Right atrium auricular region (tissue), 2 donors: ENCODE data around the gene MMP24. TPM values are rescaled to one million over a fixed set of nuclear protein-coding genes. Genes with fewer than 3 reads are reported as not detected.

Source experiments
- DNase-seq: peaks from one replicate; pipeline ENCODE4 v3.0.0-alpha.2; 2019; ENCODE audit warnings: low spot score
- H3K27ac ChIP-seq, 2 donors: fragments of 200-600 bp; sonication (generic); 1 replicate in 1 of 2; 2 replicates in 1 of 2; pipeline ENCODE4 v1.5.1; 2016 to 2019
- H3K27me3 ChIP-seq, 2 donors: fragments of 200-600 bp; sonication (generic); one replicate each; pipeline versions ENCODE4 v1.5.1 to v1.6.0; 2017 to 2019
- H3K36me3 ChIP-seq: fragments of 200-600 bp; sonication (generic); one replicate; pipeline ENCODE4 v1.5.1; 2016
- H3K4me1 ChIP-seq, 2 donors: fragments of 200-600 bp; sonication (generic); one replicate each; pipeline versions ENCODE4 v1.5.1 to v1.6.0; 2017 to 2019
- H3K4me3 ChIP-seq, 2 donors: fragments of 200-600 bp; sonication (generic); 1 replicate in 1 of 2; 2 replicates in 1 of 2; pipeline ENCODE4 v1.5.1; 2017 to 2019; ENCODE audit warnings: mild to moderate bottlenecking in 1 of 2, moderate library complexity in 1 of 2
- H3K9me3 ChIP-seq, 2 donors: fragments of 200-600 bp; sonication (generic); one replicate each; pipeline ENCODE4 v1.5.1; 2019
- CTCF ChIP-seq, 2 donors: fragments of 200-600 bp; sonication (generic); IDR thresholded peaks; one replicate each; pipeline ENCODE4 v1.5.1; 2019; ENCODE audit warnings: antibody characterized with exemption in 2 of 2
- total RNA-seq, 2 donors: library from RNA; depleted of rRNA; stranded (reverse); fragments of >200 nt; gene quantifications; one replicate each; pipeline ENCODE4 v1.1.0, GENCODE V29; 2016

MMP24 gene
- total RNA-seq, 2 donors from 2014 or later, result 2.2 to 3.8 TPM

DNA sequence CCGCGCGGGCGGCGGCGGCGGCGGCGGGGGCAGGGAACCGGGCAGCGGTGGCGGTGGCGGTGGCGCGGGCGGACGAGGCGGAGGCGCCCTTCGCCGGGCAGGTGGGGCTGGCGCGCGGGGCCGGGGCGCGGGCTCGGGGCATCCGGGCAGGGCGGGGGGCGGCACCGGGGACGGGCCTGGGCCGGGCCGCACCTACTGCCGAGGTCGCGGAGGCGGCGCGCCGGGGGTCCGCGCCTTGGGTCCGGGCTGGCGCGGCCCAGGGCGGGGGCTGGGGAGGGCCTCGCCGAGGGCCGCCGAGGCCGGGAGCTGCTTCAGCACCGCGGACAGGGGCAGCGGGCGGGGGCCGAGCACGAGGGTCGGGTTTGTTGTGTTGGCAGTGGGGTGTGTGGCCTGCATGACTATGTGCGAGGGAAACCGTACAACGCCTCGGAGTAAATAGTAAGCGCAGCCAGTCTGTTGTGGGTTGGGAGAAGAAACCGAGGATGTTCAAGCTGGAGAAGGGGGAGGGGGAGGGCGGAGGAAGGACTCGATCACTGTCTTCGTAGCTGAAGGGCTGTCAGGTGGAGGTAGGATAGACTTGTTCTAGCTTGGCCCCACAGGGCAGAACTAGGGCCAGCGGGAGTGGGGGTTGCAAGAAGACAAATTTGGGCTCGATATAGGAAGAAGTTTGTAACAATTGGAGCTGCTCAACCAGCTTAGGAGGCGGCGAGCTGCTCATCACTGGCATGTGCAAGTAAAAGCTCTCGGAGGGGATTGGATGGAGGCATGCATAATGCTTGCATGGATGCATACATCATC, 593 bp downstream of the MMP24 start:
- H3K9me3 ChIP-seq, result no peaks in the 10 kb centered on the region
- no peak for DNase-seq
- H3K4me1 ChIP-seq, result peaks cover 0 to 14% of the 10 kb centered on the region in 2 donors
- no peak for TF ChIP-seq CTCF (IDR thresholded peaks at IDR 0.05)
- H3K27ac ChIP-seq, result no peak overlapping the region
- no peaks in the 10 kb centered on the region for H3K36me3 ChIP-seq
- H3K4me3 ChIP-seq, result peak overlapping the region in 1 of 2 donors; percentile 34
- no peaks in the 10 kb centered on the region for H3K27me3 ChIP-seq

- Histone ChIP-seq H3K4me1 (no peaks in the 10 kb centered on the region), H3K27me3 (no peaks in the 10 kb centered on the region), H3K9me3 (no peaks in the 10 kb centered on the region), H3K27ac (no peak overlapping the region), H3K36me3 (no peaks in the 10 kb centered on the region), H3K4me3 (no peak overlapping the region)
- DNase-seq, result no peak
- no peak for TF ChIP-seq CTCF (IDR thresholded peaks at IDR 0.05)
Measured at GRCh38 chr20:35232575-35232974, 6.1 kb downstream of the MMP24 start.

- Histone ChIP-seq H3K27ac (no peak overlapping the region), H3K4me1 (no peaks in the 10 kb centered on the region), H3K4me3 (no peak overlapping the region), H3K27me3 (no peaks in the 10 kb centered on the region), H3K9me3 (no peaks in the 10 kb centered on the region), H3K36me3 (no peaks in the 10 kb centered on the region)
- no peak for TF ChIP-seq CTCF (IDR thresholded peaks at IDR 0.05)
- DNase-seq, result no peak
Measured at GRCh38 chr20:35235881-35236280, 9.4 kb downstream of the MMP24 start.

DNA sequence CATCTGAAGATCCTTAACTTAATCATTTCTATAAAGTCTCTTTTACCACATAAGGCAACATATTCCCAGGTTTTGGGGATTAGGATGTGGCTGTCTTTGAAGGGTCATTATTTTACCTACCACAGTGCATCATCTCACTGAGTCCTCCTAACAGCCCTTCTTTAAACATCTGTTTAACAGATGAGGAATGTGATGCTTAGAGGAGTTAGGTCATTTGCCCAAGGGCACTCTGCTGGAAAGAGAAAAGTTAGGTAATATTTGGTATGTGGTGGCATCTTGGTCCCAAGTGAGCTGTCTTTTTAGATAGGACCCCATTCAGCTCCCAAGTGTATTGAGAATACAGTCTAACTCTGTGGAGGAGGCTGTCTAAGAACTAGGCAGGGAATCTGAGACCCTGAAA, 11.0 kb downstream of the MMP24 start:
- H3K27ac ChIP-seq, result no peak overlapping the region
- H3K4me1 ChIP-seq, result no peaks in the 10 kb centered on the region
- H3K4me3 ChIP-seq, result no peak overlapping the region
- no peak for DNase-seq
- H3K9me3 ChIP-seq, result no peaks in the 10 kb centered on the region
- H3K36me3 ChIP-seq, result no peaks in the 10 kb centered on the region
- no peak for TF ChIP-seq CTCF (IDR thresholded peaks at IDR 0.05)
- H3K27me3 ChIP-seq, result no peaks in the 10 kb centered on the region

DNA sequence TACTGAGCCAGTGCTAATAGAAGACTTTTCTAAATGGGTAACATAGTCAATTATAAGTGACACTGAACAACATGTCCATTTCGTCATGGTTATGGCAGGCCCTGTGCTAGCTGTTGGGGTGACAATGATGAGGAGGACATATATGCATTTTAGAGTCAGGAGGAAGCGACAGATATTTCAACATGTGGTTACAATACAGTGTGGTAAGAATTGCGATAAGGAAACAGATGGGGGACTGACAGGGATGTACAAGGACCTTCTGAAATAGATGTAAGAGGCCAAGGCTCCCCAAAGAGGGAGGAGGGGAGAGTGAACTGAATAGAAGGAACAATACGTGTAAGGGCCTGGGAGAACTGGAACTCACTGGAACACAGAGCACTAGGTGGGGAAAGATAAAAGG, 11.7 kb downstream of the MMP24 start:
- Histone ChIP-seq H3K4me1 (no peaks in the 10 kb centered on the region), H3K9me3 (no peaks in the 10 kb centered on the region), H3K4me3 (no peak overlapping the region), H3K27ac (no peak overlapping the region), H3K27me3 (no peaks in the 10 kb centered on the region), H3K36me3 (no peaks in the 10 kb centered on the region)
- no peak for DNase-seq
- TF ChIP-seq CTCF (IDR thresholded peaks at IDR 0.05), result no peak

DNA sequence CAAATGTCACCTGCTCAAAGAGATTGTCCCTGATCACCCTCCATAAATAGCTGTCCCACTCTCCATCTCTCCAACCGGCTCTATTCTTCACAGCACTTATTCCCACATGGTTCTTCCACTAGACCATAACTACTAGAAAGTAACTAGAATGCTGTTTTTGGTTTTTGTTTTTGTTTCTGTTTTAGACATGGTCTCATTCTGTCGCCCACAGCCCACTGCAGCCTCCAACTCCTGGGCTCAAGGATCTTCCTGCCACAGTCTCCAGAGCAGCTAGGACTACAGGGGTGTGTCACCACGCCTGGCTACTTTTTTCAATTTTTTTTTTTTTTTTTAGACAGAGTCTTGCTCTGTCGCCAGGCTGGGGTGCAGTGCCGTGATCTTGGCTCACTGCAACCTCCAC, 12.2 kb downstream of the MMP24 start:
- no peaks in the 10 kb centered on the region for H3K9me3 ChIP-seq
- no peaks in the 10 kb centered on the region for H3K4me1 ChIP-seq
- no peak overlapping the region for H3K27ac ChIP-seq
- TF ChIP-seq CTCF (IDR thresholded peaks at IDR 0.05), result no peak
- H3K27me3 ChIP-seq, result no peaks in the 10 kb centered on the region
- no peak overlapping the region for H3K4me3 ChIP-seq
- no peak for DNase-seq
- no peaks in the 10 kb centered on the region for H3K36me3 ChIP-seq
